Loucy (cell line): ENCODE results near the gene DDX25.

Experiments
- H2AFZ ChIP-seq: fragments of 200-600 bp; sonication (generic); 2 replicates; pipeline ENCODE4 v1.6.0; 2016; ENCODE audit warnings: antibody characterized with exemption, mild to moderate bottlenecking, low read length, moderate library complexity
- H3F3A ChIP-seq: fragments of 200-600 bp; 2 replicates; pipeline ENCODE4 v1.6.0; 2016; ENCODE audit warnings: antibody characterized with exemption, low read depth, mild to moderate bottlenecking
- H3K27me3 ChIP-seq: fragments of 200-600 bp; sonication (generic); 2 replicates; pipeline ENCODE4 v1.6.1; 2014; ENCODE audit warnings: low read length, mild to moderate bottlenecking; ENCODE audit not compliant: insufficient read depth, poor library complexity, severe bottlenecking
- H3K36me3 ChIP-seq: fragments of 200-600 bp; sonication (generic); 2 replicates; pipeline ENCODE4 v1.6.1; 2016; ENCODE audit warnings: low read length; ENCODE audit not compliant: insufficient read depth
- H3K4me1 ChIP-seq: fragments of 200-600 bp; sonication (generic); 2 replicates; pipeline ENCODE4 v1.5.1; 2014; ENCODE audit warnings: low read length, mild to moderate bottlenecking; ENCODE audit not compliant: insufficient read depth, poor library complexity, severe bottlenecking
- H3K4me2 ChIP-seq: fragments of 200-600 bp; sonication (generic); 2 replicates; pipeline ENCODE4 v1.6.0; 2014; ENCODE audit warnings: antibody characterized with exemption, low read length, low read depth, mild to moderate bottlenecking; ENCODE audit not compliant: poor library complexity, severe bottlenecking
- H3K4me3 ChIP-seq: fragments of 200-600 bp; sonication (generic); 2 replicates; pipeline ENCODE4 v1.5.1; 2014; ENCODE audit warnings: low read length, mild to moderate bottlenecking, mixed read lengths; ENCODE audit not compliant: poor library complexity, severe bottlenecking
- H3K79me2 ChIP-seq: fragments of 200-600 bp; sonication (generic); 2 replicates; pipeline ENCODE4 v1.6.1; 2014; ENCODE audit warnings: low read length; ENCODE audit not compliant: insufficient read depth
- H3K9ac ChIP-seq: fragments of 200-600 bp; sonication (generic); 2 replicates; pipeline ENCODE4 v1.6.0; 2014; ENCODE audit warnings: mild to moderate bottlenecking, low read depth, low read length, moderate library complexity; ENCODE audit not compliant: poor library complexity, severe bottlenecking
- H3K9me2 ChIP-seq: fragments of 200-600 bp; sonication (generic); replicated peaks from 2 replicates; pipeline ENCODE4 v1.6.1; 2016; ENCODE audit warnings: low read depth, low read length, mixed read lengths
- H3K9me3 ChIP-seq: fragments of 200-600 bp; sonication (generic); 2 replicates; pipeline ENCODE4 v1.6.1; 2014; ENCODE audit warnings: mild to moderate bottlenecking, antibody characterized with exemption, low read length, low read depth; ENCODE audit not compliant: insufficient read depth
- H4K20me1 ChIP-seq: fragments of 200-600 bp; sonication (generic); 2 replicates; pipeline ENCODE4 v1.6.0; 2014; ENCODE audit warnings: antibody characterized with exemption, low read length, mild to moderate bottlenecking; ENCODE audit not compliant: insufficient read depth, poor library complexity, severe bottlenecking
- CTCF ChIP-seq: fragments of 200-600 bp; sonication (generic); conservative IDR thresholded peaks from 2 replicates; pipeline ENCODE4 v1.5.1; 2014; ENCODE audit warnings: mild to moderate bottlenecking, antibody characterized with exemption, low read length
- EZH2phosphoT487 ChIP-seq: fragments of 200-600 bp; IDR thresholded peaks from 2 replicates; pipeline ENCODE4 v1.6.1; 2018; ENCODE audit warnings: antibody characterized with exemption, mild to moderate bottlenecking, moderate library complexity, borderline replicate concordance

DDX25 gene

GRCh38 chr11:125933030-125933813 is 28.9 kb downstream of the DDX25 start:
- Histone ChIP-seq H2AFZ (no peak overlapping the region), H3K9ac (no peak overlapping the region), H3K36me3 (no peaks in the 10 kb centered on the region), H3K9me2 (no peaks in the 10 kb centered on the region), H3F3A (no peaks in the 10 kb centered on the region), H3K4me3 (no peak overlapping the region), H4K20me1 (no peaks in the 10 kb centered on the region), H3K27me3 (peaks cover 18% of the 10 kb centered on the region), H3K9me3 (no peaks in the 10 kb centered on the region), H3K79me2 (no peaks in the 10 kb centered on the region), H3K4me2 (no peak overlapping the region), H3K4me1 (no peaks in the 10 kb centered on the region)
- TF ChIP-seq CTCF (no peak), EZH2phosphoT487 (no peak)

- Histone ChIP-seq H3F3A (no peaks in the 10 kb centered on the region), H4K20me1 (no peaks in the 10 kb centered on the region), H3K9ac (no peak overlapping the region), H3K4me1 (no peaks in the 10 kb centered on the region), H3K27me3 (peaks cover 18% of the 10 kb centered on the region), H3K36me3 (no peaks in the 10 kb centered on the region), H3K4me2 (no peak overlapping the region), H3K9me3 (no peaks in the 10 kb centered on the region), H3K79me2 (no peaks in the 10 kb centered on the region), H3K4me3 (no peak overlapping the region), H3K9me2 (no peaks in the 10 kb centered on the region), H2AFZ (no peak overlapping the region)
- TF ChIP-seq EZH2phosphoT487: no peak
Observed at GRCh38 chr11:125934473-125934872, 30.2 kb downstream of the DDX25 start.

GRCh38 chr11:125935056-125935455 is 30.7 kb downstream of the DDX25 start:
- Histone ChIP-seq H3K9me3 (no peaks in the 10 kb centered on the region), H2AFZ (no peak overlapping the region), H3F3A (no peaks in the 10 kb centered on the region), H3K9me2 (no peaks in the 10 kb centered on the region), H3K9ac (no peak overlapping the region), H3K27me3 (peaks cover 18% of the 10 kb centered on the region), H3K4me1 (no peaks in the 10 kb centered on the region), H3K4me2 (no peak overlapping the region), H3K4me3 (no peak overlapping the region), H4K20me1 (no peaks in the 10 kb centered on the region), H3K36me3 (no peaks in the 10 kb centered on the region), H3K79me2 (no peaks in the 10 kb centered on the region)
- TF ChIP-seq EZH2phosphoT487: no peak
- TF ChIP-seq CTCF: 0 out of 2 replicates have a peak, but pooled peaks have one; percentile 14
